NOMO-1 treated with dmso at 0.1 percent for 144 hours (cell line): Measurements from ENCODE around the gene PRDM16.

Experiments used
- DNase-seq: peaks from one replicate; lab custom pipeline; 2025; ENCODE audit not compliant: unreplicated experiment; lab: John Stamatoyannopoulos, UW

The PRDM16 gene

GRCh38 chr1:3138623-3139151, 69.7 kb downstream of the PRDM16 start:
- DNase-seq: no peak

- DNase-seq: no peak
These were observed 70.4 kb downstream of the PRDM16 start for GRCh38 chr1:3139451-3139852.

- no peak for DNase-seq
These were observed 70.9 kb downstream of the PRDM16 start for GRCh38 chr1:3139871-3140361.

GRCh38 chr1:3140437-3140836, 71.4 kb downstream of the PRDM16 start:
- DNase-seq: no peak

- no peak for DNase-seq
These were observed 72.1 kb downstream of the PRDM16 start for GRCh38 chr1:3141129-3141528.

- no peak for DNase-seq
These were observed 72.8 kb downstream of the PRDM16 start for GRCh38 chr1:3141836-3142235.

- DNase-seq: no peak
These were observed 73.2 kb downstream of the PRDM16 start for GRCh38 chr1:3142236-3142635.

- no peak for DNase-seq
These were observed 73.7 kb downstream of the PRDM16 start for GRCh38 chr1:3142751-3143150.

GRCh38 chr1:3145532-3146325, 76.7 kb downstream of the PRDM16 start:
- no peak for DNase-seq

GRCh38 chr1:3146458-3146857, 77.5 kb downstream of the PRDM16 start:
- no peak for DNase-seq

GRCh38 chr1:3146907-3147306, 77.9 kb downstream of the PRDM16 start:
- no peak for DNase-seq

- DNase-seq: no peak
These were observed 79.2 kb downstream of the PRDM16 start for GRCh38 chr1:3148171-3148570.

GRCh38 chr1:3149277-3149676, 80.3 kb downstream of the PRDM16 start:
- no peak for DNase-seq

- no peak for DNase-seq
These were observed 82.5 kb downstream of the PRDM16 start for GRCh38 chr1:3151456-3151855.

- DNase-seq: no peak
These were observed 83.1 kb downstream of the PRDM16 start for GRCh38 chr1:3152143-3152542.

GRCh38 chr1:3153197-3153596, 84.2 kb downstream of the PRDM16 start:
- no peak for DNase-seq

GRCh38 chr1:3153902-3154795, 85.1 kb downstream of the PRDM16 start:
- no peak for DNase-seq

- DNase-seq: no peak
These were observed 86.3 kb downstream of the PRDM16 start for GRCh38 chr1:3155056-3155925.

GRCh38 chr1:3155926-3156220, 86.9 kb downstream of the PRDM16 start:
- DNase-seq: no peak

GRCh38 chr1:3156936-3157335, 87.9 kb downstream of the PRDM16 start:
- DNase-seq: no peak

- DNase-seq: no peak
These were observed 89.3 kb downstream of the PRDM16 start for GRCh38 chr1:3158347-3158746.
